ENCODE results near the gene RHPN2.

Gene RHPN2

DNA sequence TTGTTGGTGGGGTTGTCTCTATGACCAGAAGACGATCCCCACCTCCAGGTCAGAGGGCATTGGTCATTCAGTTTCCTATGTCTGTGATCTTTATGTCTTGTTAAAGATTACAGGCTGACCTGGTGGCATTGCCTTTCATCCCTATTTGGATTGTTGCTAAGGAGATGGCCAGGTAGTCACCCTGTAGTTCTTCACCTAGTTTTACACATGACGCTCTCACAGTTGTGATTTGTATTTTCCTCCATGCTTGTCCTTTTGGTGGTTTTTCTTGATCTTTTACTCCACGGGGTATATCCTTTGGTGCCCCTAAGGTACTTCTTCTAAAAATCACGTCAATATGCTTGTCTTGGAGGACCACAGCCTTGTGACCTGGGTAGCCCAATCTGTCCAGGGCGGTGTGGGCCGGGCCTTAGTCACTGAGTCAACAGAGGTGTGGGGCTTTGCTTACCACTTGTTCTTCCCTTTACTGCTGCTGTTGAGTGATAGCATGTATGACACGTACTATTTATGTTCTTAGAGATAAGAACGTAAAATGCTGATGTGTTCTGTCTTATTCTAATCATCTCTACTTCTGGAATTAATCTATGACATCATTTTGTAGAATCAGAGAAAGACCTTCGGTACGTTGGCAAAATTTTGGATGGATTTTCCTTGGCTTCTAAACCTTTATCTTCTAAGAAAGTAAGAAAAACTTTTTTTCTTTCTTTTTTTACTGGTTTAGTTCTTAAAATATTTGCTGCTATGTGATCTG is 36.4 kb upstream of the RHPN2 start:
- H3K4me3 ChIP-seq (ENCODE audit: control insufficient read depth, low read depth, low read length): no peak overlapping the region
- TF ChIP-seq CTCF (conservative IDR thresholded peaks at IDR 0.05; ENCODE audit: control insufficient read depth, insufficient read depth, low read depth, low read length): no peak
- no peak for DNase-seq (ENCODE audit: low read depth)

DNA sequence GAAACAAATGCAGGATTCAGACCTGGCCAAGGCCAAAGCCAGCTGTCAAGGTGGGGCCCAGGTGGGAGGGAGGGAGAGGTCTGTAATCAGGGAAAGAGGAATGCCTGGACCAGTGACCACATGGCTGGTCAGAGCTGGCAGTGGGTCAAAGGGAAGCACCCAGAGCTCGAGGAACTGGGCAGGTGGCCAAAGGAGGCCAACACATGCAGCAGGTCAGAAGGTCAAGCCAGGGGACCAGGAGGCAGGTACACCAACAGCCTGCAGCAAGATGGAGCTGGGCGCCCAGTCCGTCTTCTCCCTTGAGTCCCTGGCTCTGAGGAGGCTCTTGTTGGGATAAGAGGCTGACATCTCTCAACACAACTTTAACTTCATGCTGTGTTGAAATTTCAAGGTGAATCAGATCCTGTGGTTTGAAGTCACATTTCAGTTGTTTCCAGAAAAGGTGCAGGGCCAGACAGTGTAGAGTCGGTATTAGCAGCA is 33.4 kb upstream of the RHPN2 start:
- no peak overlapping the region for H3K4me3 ChIP-seq (ENCODE audit: control insufficient read depth, low read depth, low read length)
- peak; percentile 6 for DNase-seq (ENCODE audit: low read depth)
- no peak for TF ChIP-seq CTCF (conservative IDR thresholded peaks at IDR 0.05; ENCODE audit: control insufficient read depth, insufficient read depth, low read depth, low read length)

GRCh38 chr19:33096005-33096404 is 31.3 kb upstream of the RHPN2 start:
- no peak for DNase-seq (ENCODE audit: low read depth)
- TF ChIP-seq CTCF (conservative IDR thresholded peaks at IDR 0.05; ENCODE audit: control insufficient read depth, insufficient read depth, low read depth, low read length): no peak
- H3K4me3 ChIP-seq (ENCODE audit: control insufficient read depth, low read depth, low read length): no peak overlapping the region

DNA sequence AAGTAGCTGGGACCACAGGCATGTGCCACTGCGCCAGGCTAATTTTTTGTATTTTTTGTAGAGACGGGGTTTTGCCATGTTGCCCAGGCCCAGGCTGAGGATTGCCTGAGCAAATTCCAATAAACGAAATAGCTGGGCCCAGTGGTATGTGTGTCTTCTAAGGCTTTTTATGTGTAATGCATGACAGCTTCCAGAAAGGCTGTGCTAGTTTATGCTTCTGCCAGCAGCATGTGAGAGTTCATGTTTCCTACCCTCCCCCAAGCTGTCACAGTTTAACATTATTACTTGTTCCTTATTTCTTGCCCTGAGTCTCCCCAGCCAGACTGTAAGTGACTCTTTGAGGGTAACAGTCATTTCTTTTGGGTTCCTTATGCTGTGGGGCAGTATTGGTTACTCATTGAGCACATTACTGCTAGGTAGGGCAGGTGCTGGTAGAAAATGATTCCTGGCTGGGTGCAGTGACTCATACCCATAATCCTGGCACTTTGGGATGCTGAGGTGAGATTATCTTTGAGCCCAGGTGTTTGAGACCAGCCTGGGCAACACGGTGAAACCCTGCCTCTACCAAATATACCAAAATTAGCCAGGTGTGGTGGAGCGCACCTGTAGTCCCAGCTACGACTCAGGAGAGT is 29.9 kb upstream of the RHPN2 start:
- TF ChIP-seq CTCF (conservative IDR thresholded peaks at IDR 0.05; ENCODE audit: control insufficient read depth, insufficient read depth, low read depth, low read length): no peak
- H3K4me3 ChIP-seq (ENCODE audit: control insufficient read depth, low read depth, low read length): no peak overlapping the region
- DNase-seq (ENCODE audit: low read depth): no peak

GRCh38 chr19:33093420-33094210 is 28.9 kb upstream of the RHPN2 start:
- H3K4me3 ChIP-seq (ENCODE audit: control insufficient read depth, low read depth, low read length): no peak overlapping the region
- no peak for DNase-seq (ENCODE audit: low read depth)
- TF ChIP-seq CTCF (conservative IDR thresholded peaks at IDR 0.05; ENCODE audit: control insufficient read depth, insufficient read depth, low read depth, low read length): no peak

- no peak for DNase-seq (ENCODE audit: low read depth)
- H3K4me3 ChIP-seq (ENCODE audit: control insufficient read depth, low read depth, low read length): no peak overlapping the region
- TF ChIP-seq CTCF (conservative IDR thresholded peaks at IDR 0.05; ENCODE audit: control insufficient read depth, insufficient read depth, low read depth, low read length): no peak
These were observed 25.5 kb upstream of the RHPN2 start for GRCh38 chr19:33090179-33090578.

Measured in fibroblast of mammary gland (primary cell).